ACHN (cell line): ENCODE data around the gene ASCC1.
"Not testable (repeated sequence)": the region's sequence is repeated elsewhere in the genome, so short reads cannot be mapped to it uniquely, and the experiment has no call there.

Experiments
- DNase-seq: peaks from one replicate; pipeline ENCODE4 v3.0.0-alpha.2; 2015
- in situ Hi-C: cut with HindIII; loops from 2 replicates; pipeline ENCODE4 v1.10.0; 2017; ENCODE audit warnings: low sequenced_read_pairs, low pct_ligation_motif_present, low pct_unique_long_range_greater_than_20kb

ASCC1 gene

DNA sequence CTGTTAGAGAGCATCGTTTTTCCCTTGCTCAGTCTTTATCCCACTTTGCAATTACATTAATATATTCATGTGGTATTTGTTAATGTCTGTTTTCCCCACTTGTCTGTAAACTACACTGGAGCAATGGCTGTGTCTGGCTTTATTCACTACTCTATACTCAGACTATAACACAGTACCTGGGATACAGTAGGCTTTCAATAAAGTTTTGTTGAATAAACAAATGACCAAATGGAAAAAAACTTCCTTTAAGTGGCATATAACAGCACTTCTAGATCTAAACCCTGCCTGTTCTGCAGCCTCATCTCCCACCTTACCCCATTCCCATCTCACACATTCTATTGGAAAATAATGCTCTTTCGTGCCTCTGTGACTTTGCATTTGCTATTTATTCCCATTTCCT lies 70.4 kb downstream of the ASCC1 start:
- DNase-seq: peak; percentile 27
- in situ Hi-C loops: no loop called here

DNA sequence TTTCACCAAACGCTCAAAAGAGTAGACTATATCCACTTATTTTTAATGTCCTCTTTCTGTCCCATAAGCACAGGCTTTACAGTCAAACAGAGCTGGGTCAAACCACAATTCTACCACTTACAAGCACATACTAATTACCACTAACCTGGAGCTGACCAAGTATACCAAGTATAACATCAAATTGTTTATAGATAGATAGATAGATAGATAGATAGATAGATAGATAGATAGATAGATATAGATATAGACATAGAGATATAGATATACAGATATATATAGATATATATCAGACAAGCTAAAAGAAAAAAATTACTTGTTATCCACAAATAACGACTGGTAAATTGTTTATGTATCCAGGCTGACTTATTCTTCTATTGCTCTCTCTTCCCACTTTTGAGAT lies 75.2 kb downstream of the ASCC1 start:
- in situ Hi-C loops: no loop called here

DNA sequence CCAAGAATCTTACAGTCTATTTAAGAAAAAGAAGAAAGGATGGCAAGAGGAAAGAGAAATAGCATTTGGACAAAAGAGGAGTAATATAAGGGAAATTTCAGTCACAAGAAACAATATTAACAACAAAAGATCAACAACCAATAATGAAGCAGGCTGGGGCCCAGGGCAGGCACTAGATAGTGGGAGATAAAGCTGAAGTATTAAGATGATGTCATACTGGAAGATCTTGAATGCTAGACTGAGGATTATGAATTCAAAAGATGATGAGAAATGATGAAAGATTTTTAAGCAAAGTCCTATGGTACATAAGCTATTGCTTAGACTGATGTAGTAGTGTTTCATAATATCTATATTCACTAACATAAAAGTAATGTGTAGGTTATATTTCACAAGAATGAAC lies 75.9 kb downstream of the ASCC1 start:
- in situ Hi-C loops: no loop called here
- no peak for DNase-seq

More for the DNA sequence above, 75.2 kb downstream of the ASCC1 start:
- DNase-seq: no peak

DNA sequence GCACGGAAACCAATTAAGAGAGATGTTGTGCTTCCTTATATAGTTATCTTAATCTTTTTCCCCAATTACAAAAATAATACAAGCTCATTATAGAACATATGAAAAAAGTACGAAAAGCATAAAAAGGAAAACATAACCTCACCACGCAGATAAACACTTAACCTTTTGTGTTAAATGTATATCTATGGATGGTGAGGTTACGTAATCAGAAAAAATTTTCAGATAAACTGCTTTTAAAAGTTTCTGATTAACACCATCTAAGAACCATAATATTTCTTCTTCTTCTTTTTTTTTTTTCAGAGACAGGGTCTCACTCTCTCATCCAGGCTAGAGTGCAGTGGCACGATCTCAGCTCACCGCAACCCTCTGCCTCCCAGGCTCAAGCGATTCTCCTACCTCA lies 78.5 kb downstream of the ASCC1 start:
- no peak for DNase-seq
- in situ Hi-C loops: no loop called here

DNA sequence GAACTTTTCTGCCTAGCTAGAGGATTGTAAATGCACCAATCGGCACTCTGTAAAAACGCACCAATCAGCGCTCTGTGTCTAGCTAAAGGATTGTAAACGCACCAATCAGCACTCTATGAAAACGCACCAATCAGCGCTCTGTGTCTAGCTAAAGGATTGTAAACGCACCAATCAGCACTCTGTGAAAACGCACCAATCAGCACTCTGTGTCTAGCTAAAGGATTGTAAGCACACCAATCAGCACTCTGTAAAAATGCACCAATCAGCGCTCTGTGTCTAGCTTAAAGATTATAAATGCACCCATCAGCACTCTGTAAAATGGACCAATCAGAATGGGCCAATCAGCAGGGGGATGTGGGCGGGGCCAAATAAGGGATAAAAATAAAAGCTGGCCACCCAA lies 79.9 kb downstream of the ASCC1 start:
- DNase-seq, in situ Hi-C loops: not testable (repeated sequence)

DNA sequence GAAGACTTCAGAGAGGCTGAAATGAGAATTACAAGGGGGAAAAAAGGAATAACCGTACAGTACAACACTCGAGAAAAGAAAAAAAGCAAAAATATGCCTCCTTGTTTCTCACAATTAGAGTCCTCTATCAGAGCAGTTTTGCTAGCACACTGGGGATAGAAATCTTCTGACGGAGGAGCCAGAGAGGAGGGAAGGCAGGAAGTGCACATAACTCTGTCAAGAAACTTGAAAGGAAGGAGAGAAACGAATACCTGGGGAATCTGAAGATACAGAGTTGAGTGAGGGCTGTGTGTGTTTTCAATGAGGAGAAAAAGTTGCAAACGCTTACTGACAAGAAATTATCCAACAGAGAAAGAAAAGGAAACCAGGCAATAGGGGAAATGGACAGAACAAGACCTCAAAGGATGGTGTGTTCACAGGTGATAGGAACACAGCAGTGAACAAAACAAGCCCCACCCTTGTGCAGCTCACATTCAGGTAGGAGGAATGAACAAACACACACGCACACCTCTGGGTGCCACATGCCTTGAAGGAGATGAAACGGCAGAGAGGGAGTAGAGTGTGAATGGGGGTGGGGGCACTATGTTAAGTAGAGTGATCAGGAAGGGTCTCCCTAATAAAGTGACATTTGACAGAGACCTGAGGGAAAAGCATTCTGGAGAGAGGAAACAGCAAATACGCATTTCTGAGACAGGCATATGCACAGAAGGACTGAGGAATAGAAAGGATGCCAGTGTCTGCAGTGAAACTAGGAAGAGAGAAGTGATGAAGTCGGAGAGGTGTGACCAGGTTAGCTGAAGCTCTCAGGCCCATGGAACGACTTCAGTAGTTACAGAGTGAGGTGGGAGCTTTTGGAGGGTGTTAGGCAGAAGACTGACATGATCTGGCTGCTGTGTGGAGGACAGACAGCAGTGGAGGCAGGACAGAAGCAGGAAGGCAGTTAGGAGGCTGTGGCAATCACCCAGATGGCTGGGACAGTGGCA lies 81.0 kb downstream of the ASCC1 start:
- in situ Hi-C loops: no loop called here

DNA sequence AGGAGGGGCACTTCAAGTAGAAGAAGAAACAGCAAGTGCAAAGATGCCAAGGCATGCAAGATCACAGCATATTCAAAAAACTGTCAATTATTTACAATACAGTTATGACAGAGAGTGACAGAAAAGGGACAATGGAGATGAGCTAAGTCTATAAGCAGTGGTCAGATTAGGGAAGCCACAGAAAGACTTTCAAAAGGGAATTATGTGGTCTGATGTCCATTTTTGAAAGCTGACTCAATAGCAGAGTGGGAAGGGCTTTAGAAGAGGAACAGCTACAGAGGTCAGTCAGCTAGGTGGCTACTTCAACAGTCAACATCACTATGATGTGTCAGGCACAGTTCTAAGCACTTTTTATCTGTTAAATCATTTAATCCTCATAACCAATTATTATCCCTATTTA lies 82.6 kb downstream of the ASCC1 start:
- in situ Hi-C loops: no loop called here

More for the DNA sequence above, 81.0 kb downstream of the ASCC1 start:
- DNase-seq: no peak

DNA sequence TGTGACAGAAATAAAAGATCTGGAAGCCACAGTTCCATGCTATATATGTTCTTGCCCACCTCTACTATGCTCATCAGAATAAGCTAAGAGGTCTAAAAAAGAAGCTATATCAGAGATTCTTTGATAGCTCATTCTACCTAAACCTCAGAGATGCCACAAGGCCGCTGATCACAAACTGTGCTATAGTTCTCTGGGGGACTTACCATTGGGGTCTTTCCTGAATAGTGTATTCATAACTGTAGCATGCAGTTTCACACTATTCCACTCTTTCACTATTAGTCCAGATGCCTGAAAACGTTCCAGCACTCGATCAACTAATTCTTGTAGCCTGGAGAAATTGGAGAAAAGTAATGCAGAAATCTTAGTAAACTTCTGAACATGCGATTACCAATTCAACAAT lies 83.2 kb downstream of the ASCC1 start:
- in situ Hi-C loops: no loop called here
- no peak for DNase-seq

More for the DNA sequence above, 82.6 kb downstream of the ASCC1 start:
- DNase-seq: peak; percentile 75

DNA sequence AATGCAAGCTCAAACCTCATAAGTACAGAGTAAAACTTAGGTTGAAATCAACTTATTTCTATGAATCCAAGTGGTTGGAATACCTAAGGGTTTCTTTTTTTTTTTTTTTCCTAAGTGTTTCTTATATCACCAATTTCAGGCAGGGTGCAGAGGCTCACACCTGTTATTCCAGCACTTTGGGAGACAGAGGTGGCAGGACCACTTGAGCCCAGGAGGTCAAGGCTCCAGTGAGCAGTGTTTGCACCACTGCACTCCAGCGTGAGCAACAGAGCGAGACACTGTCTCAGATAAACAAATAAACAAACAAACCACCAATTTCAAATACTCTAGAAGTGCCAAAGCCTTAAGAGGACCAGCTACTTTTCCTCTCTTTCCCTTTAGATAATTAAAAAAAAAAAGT lies 88.5 kb downstream of the ASCC1 start:
- in situ Hi-C loops: no loop called here

DNA sequence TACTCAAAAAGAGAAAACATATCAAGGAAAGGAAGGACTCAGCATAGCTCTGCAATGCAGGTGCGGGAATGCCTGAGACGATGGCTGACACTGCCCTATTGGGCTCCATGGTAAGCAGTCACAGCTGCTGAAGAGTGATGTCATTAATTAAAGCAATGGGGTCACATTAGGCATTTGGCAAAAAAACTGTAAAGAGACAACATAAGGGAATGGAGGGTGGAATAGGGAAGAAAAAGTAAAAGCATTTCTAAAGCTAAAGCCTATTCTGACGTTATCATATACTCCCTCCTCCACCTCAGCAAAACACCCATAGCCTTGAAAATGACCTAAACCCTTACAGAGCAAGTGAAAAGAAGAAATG lies 89.2 kb downstream of the ASCC1 start:
- DNase-seq: no peak
- in situ Hi-C loops: no loop called here

More for the DNA sequence above, 88.5 kb downstream of the ASCC1 start:
- no peak for DNase-seq

DNA sequence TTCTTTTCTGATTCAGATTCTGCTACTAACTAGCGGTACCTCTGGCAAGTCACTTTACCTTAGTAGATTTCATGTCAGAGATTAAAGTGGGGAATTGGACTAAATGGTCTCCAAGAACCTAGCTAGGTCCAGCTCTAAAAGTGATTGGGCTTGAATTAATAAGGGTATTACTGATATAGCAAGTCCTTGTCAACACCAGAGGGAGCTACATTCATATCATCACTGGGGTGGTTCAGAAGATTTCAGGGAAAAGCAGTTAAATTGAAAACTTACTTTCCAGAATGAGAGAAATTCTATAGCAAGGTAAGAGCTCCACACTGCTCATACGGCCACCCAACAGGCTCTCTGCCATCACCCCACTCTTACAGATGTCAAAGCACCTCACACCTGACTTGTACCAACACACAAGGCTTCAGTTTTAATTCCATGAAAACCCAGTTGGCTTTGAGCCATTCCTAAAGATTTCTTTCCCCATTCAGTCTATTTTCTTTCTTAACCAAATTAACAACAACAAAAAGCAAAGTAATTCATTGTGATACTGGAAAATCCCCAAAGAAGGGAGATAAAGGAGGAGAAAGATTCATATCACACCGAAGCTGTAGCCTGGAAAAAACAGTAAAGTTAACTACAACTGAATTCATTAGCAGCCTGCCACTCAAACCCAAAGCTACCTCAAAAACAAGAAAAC lies 89.7 kb downstream of the ASCC1 start:
- in situ Hi-C loops: no loop called here
- peak; percentile 66 for DNase-seq

DNA sequence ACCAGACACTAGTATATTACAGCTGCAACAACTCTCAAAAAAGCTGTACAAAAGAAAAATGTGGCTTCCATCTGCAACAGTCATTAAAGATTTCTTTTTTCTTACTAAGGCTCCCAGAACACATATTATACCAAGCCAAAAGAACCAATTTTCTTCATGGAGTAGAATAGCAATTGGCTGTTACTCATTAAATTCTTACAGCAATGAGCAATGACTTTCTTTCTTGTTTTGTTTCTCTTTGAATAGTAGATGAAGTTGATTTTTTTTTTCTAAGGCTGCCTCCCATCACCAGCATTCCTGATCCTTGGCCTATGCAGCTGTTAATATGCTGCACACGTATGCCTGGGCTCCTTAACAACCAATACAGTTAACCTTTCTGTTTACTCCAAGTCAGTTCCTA lies 91.1 kb downstream of the ASCC1 start:
- in situ Hi-C loops: loop anchor here (25.0 kb wide), 1 partner anchor 187 kb away; no protein-coding TSS in a partner anchor
- DNase-seq: no peak

DNA sequence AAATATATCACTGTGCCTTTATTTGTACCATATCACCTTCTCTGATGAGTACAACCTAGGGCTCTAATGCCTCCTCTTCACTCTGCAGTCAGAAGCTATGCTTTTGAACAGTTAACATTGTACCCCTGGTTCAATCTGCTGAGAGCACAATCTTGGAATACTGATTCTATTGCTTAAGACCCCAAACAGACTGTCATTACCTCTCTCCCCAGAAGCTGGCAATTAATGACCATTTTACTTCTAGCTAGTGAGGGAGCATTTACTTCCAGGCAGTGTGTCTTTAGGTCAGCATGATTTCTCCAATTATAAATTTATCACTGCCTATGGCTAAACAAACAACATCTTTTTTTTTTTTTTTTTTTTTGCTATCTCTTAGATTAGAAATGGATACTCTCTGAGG lies 91.7 kb downstream of the ASCC1 start:
- in situ Hi-C loops: loop anchor here (25.0 kb wide), 1 partner anchor 188 kb away; no protein-coding TSS in a partner anchor
- DNase-seq: no peak

DNA sequence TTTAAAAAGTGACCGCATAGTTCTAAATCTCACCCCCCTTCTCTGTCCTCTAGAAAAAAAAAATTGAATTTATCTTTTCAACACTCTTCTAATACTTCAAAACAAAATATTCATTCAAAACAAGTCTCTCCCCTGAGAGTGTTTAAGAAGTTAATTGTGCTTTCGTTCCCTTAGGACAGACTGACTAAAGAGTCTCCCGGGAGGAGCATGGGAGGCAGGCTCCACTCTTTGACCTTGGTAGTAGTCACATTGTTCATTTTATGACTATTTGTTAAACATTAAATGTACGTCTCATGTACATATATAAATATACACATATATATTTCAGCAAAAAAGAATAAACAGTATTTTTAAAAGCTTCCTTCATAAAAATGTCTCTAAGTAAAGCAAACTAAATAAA lies 92.5 kb downstream of the ASCC1 start:
- in situ Hi-C loops: loop anchor here (25.0 kb wide), 1 partner anchor 189 kb away; no protein-coding TSS in a partner anchor
- no peak for DNase-seq

DNA sequence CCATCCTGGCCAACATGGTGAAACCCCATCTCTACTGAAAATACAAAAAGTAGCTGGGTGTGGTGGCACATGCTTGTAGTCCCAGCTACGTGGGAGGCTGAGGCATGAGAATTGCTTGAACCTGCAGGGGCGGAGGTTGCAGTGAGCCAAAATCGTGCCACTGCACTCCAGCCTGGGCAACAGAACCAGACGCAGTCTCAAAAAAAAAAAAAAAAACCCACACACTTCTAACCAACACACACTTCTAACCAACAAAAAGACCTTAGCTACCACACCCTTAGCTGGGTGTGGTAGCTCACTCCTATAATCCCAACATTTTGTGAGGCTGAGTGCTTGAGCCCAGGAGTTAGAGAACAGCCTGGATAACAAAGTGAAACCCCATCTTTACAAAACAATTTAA lies 93.9 kb downstream of the ASCC1 start:
- no peak for DNase-seq
- in situ Hi-C loops: loop anchor here (25.0 kb wide), 1 partner anchor 190 kb away; no protein-coding TSS in a partner anchor

DNA sequence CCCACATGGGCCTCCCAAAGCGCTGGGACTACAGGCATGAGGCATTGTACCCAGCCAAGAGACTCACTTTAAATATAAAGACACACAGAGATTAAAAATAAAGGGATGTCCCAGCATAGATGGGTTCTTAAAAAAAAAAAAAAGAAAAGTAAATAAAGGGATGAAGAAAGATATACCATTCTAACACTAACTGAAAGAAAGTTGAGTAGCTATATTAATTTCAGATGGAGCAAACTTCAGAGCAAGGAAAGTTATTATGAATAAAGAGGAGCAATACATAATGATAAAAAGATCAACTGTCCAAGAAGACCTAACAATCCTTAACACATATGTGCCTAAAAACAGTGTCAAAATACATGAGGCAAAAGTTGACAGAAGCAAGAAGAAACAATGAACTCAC lies 94.7 kb downstream of the ASCC1 start:
- in situ Hi-C loops: loop anchor here (25.0 kb wide), 1 partner anchor 191 kb away; no protein-coding TSS in a partner anchor

DNA sequence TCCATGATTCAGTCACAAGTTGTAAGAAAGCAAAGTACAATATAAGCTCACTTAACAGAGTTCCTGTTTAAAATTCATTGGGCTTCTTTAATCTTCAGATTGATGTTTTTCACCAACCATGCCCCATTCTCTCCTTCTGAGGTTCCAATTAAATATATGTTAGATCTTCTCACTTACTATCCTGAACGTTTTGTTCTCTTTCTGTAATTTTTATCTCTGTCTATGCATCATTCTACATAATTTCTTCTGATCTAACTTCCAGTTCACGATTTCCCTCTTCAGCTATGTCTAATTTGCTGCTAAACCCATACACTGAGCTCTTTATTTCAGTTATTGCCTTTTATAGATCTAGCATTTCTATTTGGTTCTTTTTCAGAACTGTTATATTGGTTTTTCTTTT lies 99.7 kb downstream of the ASCC1 start:
- DNase-seq: no peak
- in situ Hi-C loops: loop anchor here (25.0 kb wide), 1 partner anchor 196 kb away; no protein-coding TSS in a partner anchor

More for the DNA sequence above, 94.7 kb downstream of the ASCC1 start:
- DNase-seq: no peak

DNA sequence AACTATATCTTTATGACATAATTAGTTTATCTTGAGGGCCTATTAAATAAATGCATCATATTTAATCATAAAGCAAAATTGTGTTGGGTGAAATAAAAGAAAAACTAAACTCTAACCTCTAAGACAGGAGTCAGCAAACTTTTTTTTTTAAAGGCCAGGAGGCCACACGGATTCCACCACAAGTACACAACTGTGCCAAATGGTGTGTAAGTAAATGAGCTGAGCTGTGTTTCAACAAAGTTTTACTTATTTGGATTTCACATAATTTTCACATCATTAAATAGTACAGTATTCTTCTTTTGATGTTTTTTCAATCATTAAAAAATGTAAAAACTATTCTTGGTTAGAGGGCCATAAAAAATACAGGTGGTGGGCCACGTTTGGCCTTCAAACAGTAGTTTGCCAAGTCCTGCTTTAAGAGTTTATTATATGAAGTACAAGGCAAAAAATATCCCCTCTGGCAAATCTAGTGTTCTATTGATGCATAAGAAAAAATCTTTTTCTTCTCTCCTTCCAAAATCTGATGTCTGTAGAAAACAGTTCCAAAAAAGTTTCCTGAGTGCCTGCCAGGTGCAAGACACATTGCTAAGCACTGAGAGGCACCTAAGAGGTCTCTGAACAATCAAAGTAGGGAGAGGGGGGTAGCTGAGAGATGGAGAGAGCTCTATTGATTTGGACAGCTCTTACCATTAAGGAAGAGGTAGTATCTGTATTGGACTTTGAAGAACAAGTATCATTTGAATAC lies 101.2 kb downstream of the ASCC1 start:
- no peak for DNase-seq
- in situ Hi-C loops: loop anchor here (25.0 kb wide), 1 partner anchor 197 kb away; no protein-coding TSS in a partner anchor
